A549 (cell line): ENCODE measurements around the gene PCSK5.

Experiments
- CEBPB ChIP-seq, 2 experiments: fragments of >200 bp in 1 of 2; sonication (Bioruptor Twin) in 1 of 2; formaldehyde crosslinking in 1 of 2; IDR thresholded peaks; 2 replicates each; pipeline ENCODE4 v1.6.1; 2012 to 2016
- CTCF ChIP-seq: fragments of >200 bp; sonication (Bioruptor Twin); formaldehyde crosslinking; IDR thresholded peaks from 3 replicates; pipeline ENCODE4 v1.5.1; 2016
- PBX3 ChIP-seq: IDR thresholded peaks from 2 replicates; pipeline ENCODE4 v1.6.1; 2012
- POLR2A ChIP-seq: IDR thresholded peaks from 2 replicates; pipeline ENCODE4 v1.6.1; 2012; ENCODE audit warnings: mild to moderate bottlenecking, low read length
- RCOR1 ChIP-seq: fragments of 150-350 bp; IDR thresholded peaks from 2 replicates; pipeline ENCODE4 v1.6.1; 2014; ENCODE audit warnings: antibody characterized with exemption, low read length, low read depth
- RNF2 ChIP-seq: fragments of 200-600 bp; sonication (generic); IDR thresholded peaks from 2 replicates; pipeline ENCODE4 v1.6.1; 2016; ENCODE audit warnings: low read depth, mild to moderate bottlenecking, antibody characterized with exemption, moderate library complexity, borderline replicate concordance

GRCh38 chr9:75891277-75891741 lies 836 bp downstream of the PCSK5 start:
- TF ChIP-seq CTCF (no peak), RNF2 (no peak), PBX3 (no peak), POLR2A (no peak), CEBPB (IDR thresholded peaks at IDR 0.05) (no peak), RCOR1 (no peak)
